HepG2 (cell line): ENCODE results near the gene ATP7B. TPM values are rescaled to one million over a fixed set of nuclear protein-coding genes. Genes with fewer than 3 reads are reported as not detected.

Experiments used
- BRCA1 ChIP-seq: sonication (generic); formaldehyde crosslinking; IDR thresholded peaks from 2 replicates; pipeline ENCODE4 v1.4.0; 2020; ENCODE audit warnings: missing genetic modification reagents
- HINFP ChIP-seq: sonication (generic); formaldehyde crosslinking; IDR thresholded peaks from 2 replicates; pipeline ENCODE4 v1.4.0; 2020; ENCODE audit warnings: low read depth, mild to moderate bottlenecking, missing genetic modification reagents
- IRX3 ChIP-seq: sonication (generic); formaldehyde crosslinking; IDR thresholded peaks from 2 replicates; pipeline ENCODE4 v1.8.1; 2023; ENCODE audit warnings: mild to moderate bottlenecking, low read depth, missing genetic modification reagents, borderline replicate concordance
- MTF2 ChIP-seq: sonication (generic); formaldehyde crosslinking; IDR thresholded peaks from 2 replicates; pipeline ENCODE4 v1.5.0; 2020; ENCODE audit warnings: missing genetic modification reagents, borderline replicate concordance
- POGK ChIP-seq: sonication (generic); formaldehyde crosslinking; conservative IDR thresholded peaks from 2 replicates; pipeline ENCODE4 v1.8.0; 2022; ENCODE audit warnings: mild to moderate bottlenecking, moderate library complexity, missing genetic modification reagents
- POLR2G ChIP-seq: fragments of 200-400 bp; formaldehyde crosslinking; IDR thresholded peaks from 2 replicates; pipeline ENCODE4 v1.6.1; 2018; ENCODE audit warnings: mild to moderate bottlenecking, low read depth, low read length, moderate library complexity
- SOX6 ChIP-seq, 2 experiments: fragments of 450-650 bp in 1 of 2; sonication (generic) in 1 of 2; formaldehyde crosslinking in 1 of 2; IDR thresholded peaks; 2 replicates each; pipeline versions ENCODE4 v1.4.0 to v1.6.1; 2017 to 2020; ENCODE audit warnings: antibody characterized with exemption in 1 of 2, mild to moderate bottlenecking in 1 of 2, missing genetic modification reagents in 1 of 2
- SP2 ChIP-seq: sonication (generic); formaldehyde crosslinking; IDR thresholded peaks from 2 replicates; pipeline ENCODE4 v1.5.1; 2020; ENCODE audit warnings: mild to moderate bottlenecking, missing genetic modification reagents
- TMF1 ChIP-seq: sonication (generic); formaldehyde crosslinking; IDR thresholded peaks from 2 replicates; pipeline ENCODE4 v1.8.1; 2022; ENCODE audit warnings: low read depth, missing genetic modification reagents
- ZBTB39 ChIP-seq: sonication (generic); formaldehyde crosslinking; IDR thresholded peaks from 2 replicates; pipeline ENCODE4 v1.5.0; 2020; ENCODE audit warnings: missing genetic modification reagents
- ZNF207 ChIP-seq: fragments of 450-650 bp; IDR thresholded peaks from 2 replicates; pipeline ENCODE4 v1.6.1; 2016; ENCODE audit warnings: antibody characterized with exemption, borderline replicate concordance
- ZNF570 ChIP-seq: sonication (generic); formaldehyde crosslinking; IDR thresholded peaks from 2 replicates; pipeline ENCODE4 v1.4.0; 2020; ENCODE audit warnings: mild to moderate bottlenecking, missing genetic modification reagents, borderline replicate concordance
- polyA plus RNA-seq, 8 experiments: library from polyadenylated mRNA; depleted of rRNA in 3 of 8; stranded (reverse) in 7 of 8; unstranded in 1 of 8; fragments of >200 nt; fragmentation: Illumina TruSeq in 4 of 8; extraction: Trizol in 4 of 8; gene quantifications; 2 replicates each; pipeline versions ENCODE4 v1.2.1 to v1.2.3, GENCODE V29; 2011 to 2016; ENCODE audit warnings: low read depth in 4 of 8, missing spikeins in 1 of 8, mixed read lengths in 1 of 8; ENCODE audit not compliant: insufficient read depth in 1 of 8
- total RNA-seq, 5 experiments: library from RNA; depleted of rRNA; stranded (reverse); fragments of >200 nt; fragmentation: Illumina TruSeq; extraction: Trizol; gene quantifications; 2 replicates each; pipeline ENCODE4 v1.2.3, GENCODE V29; 2016; ENCODE audit warnings: low read depth in 1 of 5
- TF ChIP-seq, protein P1 (sequence below): fragments of 450-650 bp; IDR thresholded peaks from 2 replicates; pipeline ENCODE4 v1.6.1; 2017; ENCODE audit warnings: mild to moderate bottlenecking
- TF ChIP-seq, protein P2 (sequence below): sonication (generic); formaldehyde crosslinking; IDR thresholded peaks from 2 replicates; pipeline ENCODE4 v1.5.0; 2020; ENCODE audit warnings: missing genetic modification reagents
- TF ChIP-seq, protein P3 (sequence below): sonication (generic); formaldehyde crosslinking; IDR thresholded peaks from 2 replicates; pipeline ENCODE4 v1.4.0; 2020; ENCODE audit warnings: mild to moderate bottlenecking, missing genetic modification reagents
- TF ChIP-seq, protein P4 (sequence below): sonication (generic); formaldehyde crosslinking; IDR thresholded peaks from 2 replicates; pipeline ENCODE4 v1.5.1; 2020; ENCODE audit warnings: mild to moderate bottlenecking, missing genetic modification reagents, moderate library complexity

ATP7B gene
- total and polyA plus RNA-seq, 2 of the 13 experiments (the other 11 are each of a cell fraction or from before 2014, with no cell fraction given): 31.8 to 57.4 TPM

GRCh38 chr13:52025475-52026245, 14.4 kb upstream of the ATP7B start (continued):
- TF ChIP-seq ZBTB39 (CRISPR knock-in tag) (peak; percentile 73; the same call in 1 of the 2 replicates), IRX3 (CRISPR knock-in tag) (no peak), POGK (CRISPR knock-in tag) (peak; percentile 90), POLR2G (no peak), SOX6 (IDR thresholded peaks at IDR 0.05) (no peak), SOX6 (CRISPR knock-in tag; IDR thresholded peaks at IDR 0.05) (peak; percentile 96), BRCA1 (CRISPR knock-in tag) (no peak), MTF2 (CRISPR knock-in tag) (no peak), TMF1 (CRISPR knock-in tag) (no peak), ZNF570 (no peak), HINFP (CRISPR knock-in tag) (no peak), SP2 (no peak), ZNF207 (no peak)
- TF ChIP-seq, protein P1, sequence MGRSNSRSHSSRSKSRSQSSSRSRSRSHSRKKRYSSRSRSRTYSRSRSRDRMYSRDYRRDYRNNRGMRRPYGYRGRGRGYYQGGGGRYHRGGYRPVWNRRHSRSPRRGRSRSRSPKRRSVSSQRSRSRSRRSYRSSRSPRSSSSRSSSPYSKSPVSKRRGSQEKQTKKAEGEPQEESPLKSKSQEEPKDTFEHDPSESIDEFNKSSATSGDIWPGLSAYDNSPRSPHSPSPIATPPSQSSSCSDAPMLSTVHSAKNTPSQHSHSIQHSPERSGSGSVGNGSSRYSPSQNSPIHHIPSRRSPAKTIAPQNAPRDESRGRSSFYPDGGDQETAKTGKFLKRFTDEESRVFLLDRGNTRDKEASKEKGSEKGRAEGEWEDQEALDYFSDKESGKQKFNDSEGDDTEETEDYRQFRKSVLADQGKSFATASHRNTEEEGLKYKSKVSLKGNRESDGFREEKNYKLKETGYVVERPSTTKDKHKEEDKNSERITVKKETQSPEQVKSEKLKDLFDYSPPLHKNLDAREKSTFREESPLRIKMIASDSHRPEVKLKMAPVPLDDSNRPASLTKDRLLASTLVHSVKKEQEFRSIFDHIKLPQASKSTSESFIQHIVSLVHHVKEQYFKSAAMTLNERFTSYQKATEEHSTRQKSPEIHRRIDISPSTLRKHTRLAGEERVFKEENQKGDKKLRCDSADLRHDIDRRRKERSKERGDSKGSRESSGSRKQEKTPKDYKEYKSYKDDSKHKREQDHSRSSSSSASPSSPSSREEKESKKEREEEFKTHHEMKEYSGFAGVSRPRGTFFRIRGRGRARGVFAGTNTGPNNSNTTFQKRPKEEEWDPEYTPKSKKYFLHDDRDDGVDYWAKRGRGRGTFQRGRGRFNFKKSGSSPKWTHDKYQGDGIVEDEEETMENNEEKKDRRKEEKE: no peak
- TF ChIP-seq, protein P2, sequence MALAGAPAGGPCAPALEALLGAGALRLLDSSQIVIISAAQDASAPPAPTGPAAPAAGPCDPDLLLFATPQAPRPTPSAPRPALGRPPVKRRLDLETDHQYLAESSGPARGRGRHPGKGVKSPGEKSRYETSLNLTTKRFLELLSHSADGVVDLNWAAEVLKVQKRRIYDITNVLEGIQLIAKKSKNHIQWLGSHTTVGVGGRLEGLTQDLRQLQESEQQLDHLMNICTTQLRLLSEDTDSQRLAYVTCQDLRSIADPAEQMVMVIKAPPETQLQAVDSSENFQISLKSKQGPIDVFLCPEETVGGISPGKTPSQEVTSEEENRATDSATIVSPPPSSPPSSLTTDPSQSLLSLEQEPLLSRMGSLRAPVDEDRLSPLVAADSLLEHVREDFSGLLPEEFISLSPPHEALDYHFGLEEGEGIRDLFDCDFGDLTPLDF (CRISPR knock-in tag): no peak
- TF ChIP-seq, protein P3, sequence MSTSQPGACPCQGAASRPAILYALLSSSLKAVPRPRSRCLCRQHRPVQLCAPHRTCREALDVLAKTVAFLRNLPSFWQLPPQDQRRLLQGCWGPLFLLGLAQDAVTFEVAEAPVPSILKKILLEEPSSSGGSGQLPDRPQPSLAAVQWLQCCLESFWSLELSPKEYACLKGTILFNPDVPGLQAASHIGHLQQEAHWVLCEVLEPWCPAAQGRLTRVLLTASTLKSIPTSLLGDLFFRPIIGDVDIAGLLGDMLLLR (CRISPR knock-in tag): no peak
- TF ChIP-seq, protein P4, sequence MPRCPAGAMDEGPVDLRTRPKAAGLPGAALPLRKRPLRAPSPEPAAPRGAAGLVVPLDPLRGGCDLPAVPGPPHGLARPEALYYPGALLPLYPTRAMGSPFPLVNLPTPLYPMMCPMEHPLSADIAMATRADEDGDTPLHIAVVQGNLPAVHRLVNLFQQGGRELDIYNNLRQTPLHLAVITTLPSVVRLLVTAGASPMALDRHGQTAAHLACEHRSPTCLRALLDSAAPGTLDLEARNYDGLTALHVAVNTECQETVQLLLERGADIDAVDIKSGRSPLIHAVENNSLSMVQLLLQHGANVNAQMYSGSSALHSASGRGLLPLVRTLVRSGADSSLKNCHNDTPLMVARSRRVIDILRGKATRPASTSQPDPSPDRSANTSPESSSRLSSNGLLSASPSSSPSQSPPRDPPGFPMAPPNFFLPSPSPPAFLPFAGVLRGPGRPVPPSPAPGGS: no peak
